Endothelial cell of umbilical vein (primary cell): Measurements from ENCODE around the gene TXLNA. TPM values are rescaled to one million over a fixed set of nuclear protein-coding genes. Genes with fewer than 3 reads are reported as not detected.

Source experiments
- BruUV-seq: library from RNA; stranded (reverse); fragments of 400-500 nt; replicated peaks from 2 replicates; lab custom pipeline; 2021; lab: Mats Ljungman, UMichigan
- CTCF ChIA-PET: fragments of 300-600, 350-600 bp; sonication (Branson Sonifier 250); formaldehyde crosslinking; loops from one replicate; lab custom pipeline; 2021; ENCODE audit warnings: antibody characterized with exemption, inconsistent platforms; lab: Charles Lee
- POLR2A ChIA-PET: fragments of 300-600, 350-600 bp; sonication (Branson Sonifier 250); formaldehyde crosslinking; loops from one replicate; lab custom pipeline; 2021; ENCODE audit warnings: antibody characterized with exemption, inconsistent platforms; lab: Charles Lee
- DNase-seq: peaks from one replicate; pipeline ENCODE4 v3.0.0-alpha.2; 2011; ENCODE audit warnings: low read depth, low spot score
- FAIRE-seq: peaks from 2 replicates; lab custom pipeline; 2011; peaks lifted over from hg19 to GRCh38; lab: Jason Lieb, UNC
- H2AFZ ChIP-seq: 2 replicates; pipeline ENCODE4 v1.6.0; 2012; ENCODE audit warnings: low read depth, low read length, control low read depth, inconsistent platforms
- H3K27ac ChIP-seq: 2 replicates; pipeline ENCODE4 v1.5.1; 2011; ENCODE audit warnings: low read depth, mild to moderate bottlenecking, control low read depth, low read length, moderate library complexity; ENCODE audit not compliant: insufficient read depth
- H3K27me3 ChIP-seq, 2 experiments: 2 replicates each; pipeline versions ENCODE4 v1.6.0 to v1.6.1; 2011; ENCODE audit warnings: low read length in 2 of 2, mixed read lengths in 1 of 2; ENCODE audit not compliant: control insufficient read depth in 2 of 2, insufficient read depth in 2 of 2
- H3K36me3 ChIP-seq, 2 experiments: 2 replicates in 1 of 2; 3 replicates in 1 of 2; pipeline ENCODE4 v1.5.1; 2011; ENCODE audit warnings: low read length in 2 of 2, mild to moderate bottlenecking in 1 of 2, moderate library complexity in 1 of 2; ENCODE audit not compliant: control insufficient read depth in 2 of 2, insufficient read depth in 2 of 2; ENCODE audit errors: extremely low read depth in 1 of 2
- H3K4me1 ChIP-seq: 3 replicates; pipeline ENCODE4 v1.5.1; 2011; ENCODE audit warnings: mild to moderate bottlenecking, low read length; ENCODE audit not compliant: control insufficient read depth, insufficient read depth; ENCODE audit errors: extremely low read depth
- H3K4me2 ChIP-seq: 2 replicates; pipeline ENCODE4 v1.6.1; 2011; ENCODE audit warnings: low read length, control low read depth, mixed read lengths; ENCODE audit not compliant: insufficient read depth
- H3K4me3 ChIP-seq, 3 experiments: fragments of 200-600 bp in 1 of 3; sonication (generic), shearing (Covaris generic) in 1 of 3; replicated peaks in 1 of 3; 2 replicates each; pipeline ENCODE4 v1.5.1; 2011 to 2016; ENCODE audit warnings: control low read depth in 3 of 3, low read length in 3 of 3, mild to moderate bottlenecking in 2 of 3, inconsistent platforms in 1 of 3, low read depth in 1 of 3, moderate library complexity in 1 of 3; ENCODE audit not compliant: insufficient read depth in 1 of 3
- H3K79me2 ChIP-seq: 2 replicates; pipeline ENCODE4 v1.6.0; 2012; ENCODE audit warnings: low read length, inconsistent platforms; ENCODE audit not compliant: control insufficient read depth, insufficient read depth
- H3K9ac ChIP-seq: replicated peaks from 2 replicates; pipeline ENCODE3; 2011; ENCODE audit warnings: low read length, control low read depth; ENCODE audit not compliant: insufficient read depth; ENCODE audit errors: extremely low read depth
- H3K9me1 ChIP-seq: replicated peaks from 3 replicates; pipeline ENCODE4 v1.6.0; 2011; ENCODE audit warnings: mild to moderate bottlenecking, low read length; ENCODE audit not compliant: control insufficient read depth, insufficient read depth; ENCODE audit errors: extremely low read depth
- H3K9me3 ChIP-seq: replicated peaks from 2 replicates; pipeline ENCODE4 v1.5.1; 2012; ENCODE audit warnings: low read length, inconsistent platforms; ENCODE audit not compliant: control insufficient read depth, insufficient read depth
- H4K20me1 ChIP-seq: replicated peaks from 2 replicates; pipeline ENCODE3; 2011; ENCODE audit warnings: mild to moderate bottlenecking, low read length; ENCODE audit not compliant: control insufficient read depth, insufficient read depth; ENCODE audit errors: extremely low read depth
- EZH2 ChIP-seq: IDR thresholded peaks from 2 replicates; pipeline ENCODE4 v1.6.1; 2012; ENCODE audit warnings: borderline replicate concordance, low read depth, mild to moderate bottlenecking, moderate library complexity, low read length, inconsistent platforms; ENCODE audit not compliant: severe bottlenecking
- FOS ChIP-seq: IDR thresholded peaks from 2 replicates; pipeline ENCODE4 v1.6.1; 2011; ENCODE audit warnings: mild to moderate bottlenecking, low read length, moderate library complexity, borderline replicate concordance; ENCODE audit not compliant: insufficient read depth
- GATA2 ChIP-seq: IDR thresholded peaks from 2 replicates; pipeline ENCODE4 v1.7.0; 2011; ENCODE audit warnings: low read depth, mild to moderate bottlenecking, moderate library complexity, mixed read lengths, low read length; ENCODE audit not compliant: insufficient read length, insufficient read depth
- JUN ChIP-seq: IDR thresholded peaks from 2 replicates; pipeline ENCODE4 v1.6.1; 2011; ENCODE audit warnings: borderline replicate concordance, low read depth; ENCODE audit not compliant: insufficient read length, insufficient read depth
- POLR2A ChIP-seq: IDR thresholded peaks from 2 replicates; pipeline ENCODE4 v1.6.1; 2012; ENCODE audit warnings: low read depth, mild to moderate bottlenecking, control low read depth, low read length
- dilution Hi-C: fragments of 300-500 bp; cut with MboI; formaldehyde crosslinking; loops from one replicate; pipeline ENCODE4 v1.15.0; 2019; ENCODE audit warnings: low sequenced_read_pairs; ENCODE audit not compliant: extremely low pct_ligation_motif_present
- intact Hi-C: fragments of 100-400 bp; cut with micrococcal nuclease; formaldehyde crosslinking; loops from one replicate; pipeline ENCODE4 v1.10.0; 2022
- polyA plus RNA-seq, 4 experiments: library from polyadenylated mRNA; depleted of rRNA in 3 of 4; stranded (reverse) in 3 of 4; unstranded in 1 of 4; fragments of >200 nt; gene quantifications; 2 replicates each; pipeline versions ENCODE4 v1.2.1 to v1.2.3, GENCODE V29; 2011 to 2012; ENCODE audit warnings: missing spikeins in 1 of 4
- total RNA-seq: library from RNA; stranded (reverse); gene quantifications from 2 replicates; pipeline ENCODE4 v1.2.3, GENCODE V29; 2021
- TF ChIP-seq, protein P1 (sequence below): IDR thresholded peaks from 2 replicates; pipeline ENCODE4 v1.6.1; 2011; ENCODE audit not compliant: insufficient read depth, insufficient read length

Gene TXLNA
- total and polyA plus RNA-seq, 2 donors (not counting 3 experiments of a cell fraction or from before 2014, with no cell fraction given) = 41.8 to 69.4 TPM

DNA sequence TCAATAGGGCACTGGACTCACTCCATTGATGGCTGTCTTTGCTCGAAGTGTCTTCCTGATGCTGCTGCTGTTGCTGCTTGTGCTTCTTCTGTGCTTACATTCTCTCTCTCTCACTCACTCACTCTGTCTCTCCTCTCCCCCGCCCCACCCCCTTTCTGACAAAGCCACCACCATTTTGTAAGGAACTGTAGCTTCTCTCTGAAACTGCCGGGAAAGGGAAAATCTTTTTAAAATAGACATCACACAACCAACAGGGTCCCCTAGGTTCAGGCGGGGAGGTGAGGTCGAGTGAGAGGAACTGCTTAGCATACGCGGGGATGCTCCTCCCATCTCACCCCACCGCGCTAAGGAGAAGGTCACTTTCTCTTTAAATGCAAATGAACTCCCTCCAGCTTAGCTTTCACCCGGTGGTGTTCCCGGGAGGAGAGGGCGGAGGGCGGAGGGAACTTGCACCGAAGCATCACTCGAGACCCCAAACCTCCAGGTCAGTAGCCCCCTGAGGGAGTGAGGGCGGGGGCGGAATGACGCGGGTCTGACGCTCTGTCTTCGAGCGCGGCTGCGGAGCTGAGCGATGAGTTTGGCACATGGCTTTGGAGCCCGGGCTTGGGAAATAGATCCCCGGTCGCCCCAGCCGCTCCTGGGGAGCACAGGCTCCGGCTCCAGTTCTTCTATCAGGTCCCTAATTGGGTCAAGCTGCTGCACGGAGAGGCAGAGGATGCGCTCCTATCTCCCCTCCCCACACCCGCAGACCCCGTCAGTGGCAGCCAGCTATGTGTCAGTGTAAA lies 20.9 kb downstream of the TXLNA start, which contains the start of gene CCDC28B:
Gene CCDC28B, plus strand, starts transcription at position 370 of the 785 bp plus-strand sequence. CDS start 1,341 bp downstream, outside the sequence.
- intact Hi-C loops (loop anchor here (2.0 kb wide), 1 partner anchor 20 kb away; no protein-coding TSS in a partner anchor), dilution Hi-C loops (no loop called here)
- POLR2A ChIA-PET = interaction anchor here (0.7 to 0.8 kb wide), 3 partner anchors 10 to 136 kb away, joined by 4 to 6 read pairs (median 4); partner anchors contain the start of gene MARCKSL1
- no TSS peak for BruUV-seq
- Histone ChIP-seq H4K20me1 (no peaks in the 10 kb centered on the region), H3K27me3 (no peaks in the 10 kb centered on the region), H3K79me2 (no peaks in the 10 kb centered on the region), H3K4me2 (peak within 1 kb of the TSS; percentile 54), H3K4me3 (peak within 1 kb of the TSS; percentile 49 to 60 (median 56)), H3K9ac (peak within 1 kb of the TSS; percentile 71), H3K27ac (peak within 1 kb of the TSS; percentile 54), H2AFZ (peak within 1 kb of the TSS; percentile 79), H3K9me1 (no peaks in the 10 kb centered on the region), H3K9me3 (no peaks in the 10 kb centered on the region), H3K36me3 (peaks cover 7 to 14% of the 10 kb centered on the region in 2 experiments), H3K4me1 (peaks cover 19% of the 10 kb centered on the region)
- FAIRE-seq = peak; percentile 87
- peak; percentile 66 for DNase-seq
- CTCF ChIA-PET = interaction anchor here (0.6 to 3.0 kb wide), 7 partner anchors 8 to 213 kb away, joined by 3 to 13 read pairs (median 3); partner anchors contain the start of genes DCDC2B, KPNA6 and MARCKSL1
- no peak for TF ChIP-seq POLR2A
- no peak for TF ChIP-seq GATA2
- TF ChIP-seq FOS = no peak
- no peak for TF ChIP-seq JUN
- TF ChIP-seq EZH2 = no peak
- TF ChIP-seq, protein P1, sequence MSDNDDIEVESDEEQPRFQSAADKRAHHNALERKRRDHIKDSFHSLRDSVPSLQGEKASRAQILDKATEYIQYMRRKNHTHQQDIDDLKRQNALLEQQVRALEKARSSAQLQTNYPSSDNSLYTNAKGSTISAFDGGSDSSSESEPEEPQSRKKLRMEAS = no peak
